ENCODE results near the gene HTT. TPM values are rescaled to one million over a fixed set of nuclear protein-coding genes. Genes with fewer than 3 reads are reported as not detected.
A peak's percentile ranks its signal among the peaks of the same experiment; 100 is the strongest.

HTT gene
- total and polyA plus RNA-seq, 2 of the 13 experiments (the other 11 are each of a cell fraction or from before 2014, with no cell fraction given): 17.5 to 19.5 TPM

- intact Hi-C loops (cut with micrococcal nuclease; ENCODE audit: unreplicated experiment) (no loop called here), in situ Hi-C loops (cut with HindIII; ENCODE audit: extremely low pct_ligation_motif_present, low pct_unique_long_range_greater_than_20kb) (no loop called here)
- Histone ChIP-seq H3K4me1 (ENCODE audit: insufficient read depth, low read length) (peaks cover 31% of the 10 kb centered on the region), H3K9ac (ENCODE audit: insufficient read depth, low read depth, low read length) (peak overlapping the region; percentile 58), H3K27me3 (ENCODE audit: control insufficient read depth in 1 of 2, insufficient read depth in 2 of 2, low read length in 2 of 2) (no peaks in the 10 kb centered on the region), H2AFZ (ENCODE audit: low read length) (no peak overlapping the region), H3K79me2 (ENCODE audit: insufficient read depth, low read length) (no peaks in the 10 kb centered on the region), H3K4me3 (replicated peaks in 1 of 3; ENCODE audit: insufficient read depth in 1 of 3, low read depth in 2 of 3, low read length in 3 of 3) (peak overlapping the region; percentile 56 to 76 (median 57)), H3K36me3 (replicated peaks in 1 of 2; ENCODE audit: control insufficient read depth in 1 of 2, insufficient read depth in 2 of 2, low read length in 2 of 2) (no peaks in the 10 kb centered on the region), H3K9me3 (ENCODE audit: low read length) (no peaks in the 10 kb centered on the region), H3K27ac (ENCODE audit: extremely low read length, insufficient read depth, low read length) (no peak overlapping the region), H3K4me2 (ENCODE audit: low read depth, low read length) (peak overlapping the region; percentile 91), H4K20me1 (ENCODE audit: insufficient read depth, low read length) (no peaks in the 10 kb centered on the region)
- ChIA-PET POLR2A (no interaction called here), CTCF (ENCODE audit: low intra/inter-chr PET ratio, low total read pairs) (no interaction called here)
- DNase-seq (ENCODE audit: low spot score): no peak
- no peak for FAIRE-seq
- ATAC-seq: peak; percentile 53
- no TSS peak for BruUV-seq (replicated peaks)
- WGBS (ENCODE audit: low lambda C conversion rate): 5% methylated on average over 2 of the region's 19 CpGs
- no peak for TF ChIP-seq IKZF4 (CRISPR knock-in tag; IDR thresholded peaks at IDR 0.05; ENCODE audit: borderline replicate concordance, low read depth, not compliant biosample characterization)
- TF ChIP-seq, protein P1, sequence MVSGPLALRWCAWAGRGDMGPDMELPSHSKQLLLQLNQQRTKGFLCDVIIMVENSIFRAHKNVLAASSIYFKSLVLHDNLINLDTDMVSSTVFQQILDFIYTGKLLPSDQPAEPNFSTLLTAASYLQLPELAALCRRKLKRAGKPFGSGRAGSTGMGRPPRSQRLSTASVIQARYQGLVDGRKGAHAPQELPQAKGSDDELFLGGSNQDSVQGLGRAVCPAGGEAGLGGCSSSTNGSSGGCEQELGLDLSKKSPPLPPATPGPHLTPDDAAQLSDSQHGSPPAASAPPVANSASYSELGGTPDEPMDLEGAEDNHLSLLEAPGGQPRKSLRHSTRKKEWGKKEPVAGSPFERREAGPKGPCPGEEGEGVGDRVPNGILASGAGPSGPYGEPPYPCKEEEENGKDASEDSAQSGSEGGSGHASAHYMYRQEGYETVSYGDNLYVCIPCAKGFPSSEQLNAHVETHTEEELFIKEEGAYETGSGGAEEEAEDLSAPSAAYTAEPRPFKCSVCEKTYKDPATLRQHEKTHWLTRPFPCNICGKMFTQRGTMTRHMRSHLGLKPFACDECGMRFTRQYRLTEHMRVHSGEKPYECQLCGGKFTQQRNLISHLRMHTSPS (CRISPR knock-in tag; IDR thresholded peaks at IDR 0.05; ENCODE audit: low read depth): no peak
- no peak for TF ChIP-seq KLF16 (CRISPR knock-in tag; IDR thresholded peaks at IDR 0.05)
- TF ChIP-seq, protein P2, sequence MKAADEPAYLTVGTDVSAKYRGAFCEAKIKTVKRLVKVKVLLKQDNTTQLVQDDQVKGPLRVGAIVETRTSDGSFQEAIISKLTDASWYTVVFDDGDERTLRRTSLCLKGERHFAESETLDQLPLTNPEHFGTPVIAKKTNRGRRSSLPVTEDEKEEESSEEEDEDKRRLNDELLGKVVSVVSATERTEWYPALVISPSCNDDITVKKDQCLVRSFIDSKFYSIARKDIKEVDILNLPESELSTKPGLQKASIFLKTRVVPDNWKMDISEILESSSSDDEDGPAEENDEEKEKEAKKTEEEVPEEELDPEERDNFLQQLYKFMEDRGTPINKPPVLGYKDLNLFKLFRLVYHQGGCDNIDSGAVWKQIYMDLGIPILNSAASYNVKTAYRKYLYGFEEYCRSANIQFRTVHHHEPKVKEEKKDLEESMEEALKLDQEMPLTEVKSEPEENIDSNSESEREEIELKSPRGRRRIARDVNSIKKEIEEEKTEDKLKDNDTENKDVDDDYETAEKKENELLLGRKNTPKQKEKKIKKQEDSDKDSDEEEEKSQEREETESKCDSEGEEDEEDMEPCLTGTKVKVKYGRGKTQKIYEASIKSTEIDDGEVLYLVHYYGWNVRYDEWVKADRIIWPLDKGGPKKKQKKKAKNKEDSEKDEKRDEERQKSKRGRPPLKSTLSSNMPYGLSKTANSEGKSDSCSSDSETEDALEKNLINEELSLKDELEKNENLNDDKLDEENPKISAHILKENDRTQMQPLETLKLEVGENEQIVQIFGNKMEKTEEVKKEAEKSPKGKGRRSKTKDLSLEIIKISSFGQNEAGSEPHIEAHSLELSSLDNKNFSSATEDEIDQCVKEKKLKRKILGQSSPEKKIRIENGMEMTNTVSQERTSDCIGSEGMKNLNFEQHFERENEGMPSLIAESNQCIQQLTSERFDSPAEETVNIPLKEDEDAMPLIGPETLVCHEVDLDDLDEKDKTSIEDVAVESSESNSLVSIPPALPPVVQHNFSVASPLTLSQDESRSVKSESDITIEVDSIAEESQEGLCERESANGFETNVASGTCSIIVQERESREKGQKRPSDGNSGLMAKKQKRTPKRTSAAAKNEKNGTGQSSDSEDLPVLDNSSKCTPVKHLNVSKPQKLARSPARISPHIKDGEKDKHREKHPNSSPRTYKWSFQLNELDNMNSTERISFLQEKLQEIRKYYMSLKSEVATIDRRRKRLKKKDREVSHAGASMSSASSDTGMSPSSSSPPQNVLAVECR (CRISPR knock-in tag; IDR thresholded peaks at IDR 0.05; ENCODE audit: borderline replicate concordance): no peak
- TF ChIP-seq ZNF720 (CRISPR knock-in tag; IDR thresholded peaks at IDR 0.05): no peak
- TF ChIP-seq UBTF (CRISPR knock-in tag; IDR thresholded peaks at IDR 0.05): peak; percentile 75
- TF ChIP-seq MAFF (IDR thresholded peaks at IDR 0.05; ENCODE audit: low read depth, low read length): no peak
- no peak for TF ChIP-seq KDM1A (CRISPR knock-in tag; IDR thresholded peaks at IDR 0.05)
- TF ChIP-seq GLI4 (CRISPR knock-in tag; IDR thresholded peaks at IDR 0.05; ENCODE audit: borderline replicate concordance): 0 out of 2 replicates have a peak, but pooled peaks have one; percentile 1
- TF ChIP-seq ELF3 (CRISPR knock-in tag; IDR thresholded peaks at IDR 0.05): no peak
- TF ChIP-seq ATF1 (CRISPR knock-in tag; IDR thresholded peaks at IDR 0.05): no peak
- no peak for TF ChIP-seq ZNF136 (CRISPR knock-in tag; IDR thresholded peaks at IDR 0.05; ENCODE audit: low read depth)
- no peak for TF ChIP-seq LCORL (IDR thresholded peaks at IDR 0.05)
- TF ChIP-seq LCORL (CRISPR knock-in tag; IDR thresholded peaks at IDR 0.05): 0 out of 2 replicates have a peak, but pooled peaks have one; percentile 29
- 0 out of 2 replicates have a peak, but pooled peaks have one; percentile 5 for TF ChIP-seq KDM5B (CRISPR knock-in tag; IDR thresholded peaks at IDR 0.05; ENCODE audit: borderline replicate concordance)
- TF ChIP-seq ZNF777 (CRISPR knock-in tag; IDR thresholded peaks at IDR 0.05): peak; percentile 51; the same call in 1 of the 2 replicates
Measured at GRCh38 chr4:3250956-3251690, 176.6 kb downstream of the HTT start.

All from HepG2 (cell line).